EH (cell line): ENCODE measurements around the gene YAP1.

Source experiments
- DNase-seq: peaks from one replicate; pipeline ENCODE4 v3.0.0-alpha.2; 2015; ENCODE audit warnings: low read depth

YAP1 gene

GRCh38 chr11:102163368-102163767, 53.1 kb downstream of the YAP1 start:
- no peak for DNase-seq

GRCh38 chr11:102166175-102167064, 56.2 kb downstream of the YAP1 start:
- DNase-seq = no peak

- DNase-seq = peak; percentile 33
Measured at GRCh38 chr11:102168481-102168880, 58.2 kb downstream of the YAP1 start.

- peak; percentile 79 for DNase-seq
Measured at GRCh38 chr11:102171101-102171500, 60.9 kb downstream of the YAP1 start.

GRCh38 chr11:102172127-102172848, 62.0 kb downstream of the YAP1 start:
- DNase-seq = peak; percentile 82

- DNase-seq = peak; percentile 31
Measured at GRCh38 chr11:102177126-102177525, 66.9 kb downstream of the YAP1 start.

- peak; percentile 90 for DNase-seq
Measured at GRCh38 chr11:102177974-102178631, 67.9 kb downstream of the YAP1 start.

- no peak for DNase-seq
Measured at GRCh38 chr11:102179371-102179770, 69.1 kb downstream of the YAP1 start.

- no peak for DNase-seq
Measured at GRCh38 chr11:102184269-102184987, 74.2 kb downstream of the YAP1 start.

- DNase-seq = peak; percentile 56
Measured at GRCh38 chr11:102186551-102187191, 76.4 kb downstream of the YAP1 start.

GRCh38 chr11:102187416-102188151, 77.3 kb downstream of the YAP1 start:
- DNase-seq = peak; percentile 63

GRCh38 chr11:102188488-102188887, 78.2 kb downstream of the YAP1 start:
- no peak for DNase-seq

- peak; percentile 31 for DNase-seq
Measured at GRCh38 chr11:102191832-102192231, 81.6 kb downstream of the YAP1 start.

GRCh38 chr11:102192349-102193066, 82.3 kb downstream of the YAP1 start:
- DNase-seq = no peak

GRCh38 chr11:102194257-102194656, 84.0 kb downstream of the YAP1 start:
- peak; percentile 53 for DNase-seq

- DNase-seq = no peak
Measured at GRCh38 chr11:102194990-102195389, 84.7 kb downstream of the YAP1 start.

GRCh38 chr11:102196351-102196750, 86.1 kb downstream of the YAP1 start:
- DNase-seq = no peak

GRCh38 chr11:102196816-102197215, 86.6 kb downstream of the YAP1 start:
- peak; percentile 37 for DNase-seq

GRCh38 chr11:102197670-102198139, 87.5 kb downstream of the YAP1 start:
- no peak for DNase-seq

GRCh38 chr11:102199673-102200072, 89.4 kb downstream of the YAP1 start:
- no peak for DNase-seq
